ENCODE results near the gene SMARCD3.

DNA sequence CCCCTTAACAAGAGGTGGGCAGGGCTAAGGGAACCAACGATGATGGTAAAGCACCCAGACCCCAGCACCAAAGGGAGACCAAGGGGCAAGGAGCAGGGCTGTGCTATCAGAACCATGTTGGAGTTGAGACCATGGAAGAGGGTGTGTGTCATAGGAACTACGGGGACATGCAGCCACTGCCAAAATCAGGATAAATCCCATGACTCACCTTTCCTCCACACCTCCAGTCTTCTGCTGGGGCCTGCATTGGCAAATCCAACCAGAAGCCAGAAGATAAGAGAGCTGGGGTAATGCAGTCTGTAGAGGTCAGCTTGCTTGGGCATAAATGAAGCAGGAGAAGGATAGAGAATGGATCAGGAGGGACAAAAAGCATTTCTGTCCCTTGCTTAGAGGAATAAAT is 42.7 kb upstream of the SMARCD3 start:
- TF ChIP-seq, protein P1, sequence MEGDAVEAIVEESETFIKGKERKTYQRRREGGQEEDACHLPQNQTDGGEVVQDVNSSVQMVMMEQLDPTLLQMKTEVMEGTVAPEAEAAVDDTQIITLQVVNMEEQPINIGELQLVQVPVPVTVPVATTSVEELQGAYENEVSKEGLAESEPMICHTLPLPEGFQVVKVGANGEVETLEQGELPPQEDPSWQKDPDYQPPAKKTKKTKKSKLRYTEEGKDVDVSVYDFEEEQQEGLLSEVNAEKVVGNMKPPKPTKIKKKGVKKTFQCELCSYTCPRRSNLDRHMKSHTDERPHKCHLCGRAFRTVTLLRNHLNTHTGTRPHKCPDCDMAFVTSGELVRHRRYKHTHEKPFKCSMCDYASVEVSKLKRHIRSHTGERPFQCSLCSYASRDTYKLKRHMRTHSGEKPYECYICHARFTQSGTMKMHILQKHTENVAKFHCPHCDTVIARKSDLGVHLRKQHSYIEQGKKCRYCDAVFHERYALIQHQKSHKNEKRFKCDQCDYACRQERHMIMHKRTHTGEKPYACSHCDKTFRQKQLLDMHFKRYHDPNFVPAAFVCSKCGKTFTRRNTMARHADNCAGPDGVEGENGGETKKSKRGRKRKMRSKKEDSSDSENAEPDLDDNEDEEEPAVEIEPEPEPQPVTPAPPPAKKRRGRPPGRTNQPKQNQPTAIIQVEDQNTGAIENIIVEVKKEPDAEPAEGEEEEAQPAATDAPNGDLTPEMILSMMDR (conservative IDR thresholded peaks at IDR 0.05; ENCODE audit: low read depth in 2 of 2) = no peak
- TF ChIP-seq, protein P2, sequence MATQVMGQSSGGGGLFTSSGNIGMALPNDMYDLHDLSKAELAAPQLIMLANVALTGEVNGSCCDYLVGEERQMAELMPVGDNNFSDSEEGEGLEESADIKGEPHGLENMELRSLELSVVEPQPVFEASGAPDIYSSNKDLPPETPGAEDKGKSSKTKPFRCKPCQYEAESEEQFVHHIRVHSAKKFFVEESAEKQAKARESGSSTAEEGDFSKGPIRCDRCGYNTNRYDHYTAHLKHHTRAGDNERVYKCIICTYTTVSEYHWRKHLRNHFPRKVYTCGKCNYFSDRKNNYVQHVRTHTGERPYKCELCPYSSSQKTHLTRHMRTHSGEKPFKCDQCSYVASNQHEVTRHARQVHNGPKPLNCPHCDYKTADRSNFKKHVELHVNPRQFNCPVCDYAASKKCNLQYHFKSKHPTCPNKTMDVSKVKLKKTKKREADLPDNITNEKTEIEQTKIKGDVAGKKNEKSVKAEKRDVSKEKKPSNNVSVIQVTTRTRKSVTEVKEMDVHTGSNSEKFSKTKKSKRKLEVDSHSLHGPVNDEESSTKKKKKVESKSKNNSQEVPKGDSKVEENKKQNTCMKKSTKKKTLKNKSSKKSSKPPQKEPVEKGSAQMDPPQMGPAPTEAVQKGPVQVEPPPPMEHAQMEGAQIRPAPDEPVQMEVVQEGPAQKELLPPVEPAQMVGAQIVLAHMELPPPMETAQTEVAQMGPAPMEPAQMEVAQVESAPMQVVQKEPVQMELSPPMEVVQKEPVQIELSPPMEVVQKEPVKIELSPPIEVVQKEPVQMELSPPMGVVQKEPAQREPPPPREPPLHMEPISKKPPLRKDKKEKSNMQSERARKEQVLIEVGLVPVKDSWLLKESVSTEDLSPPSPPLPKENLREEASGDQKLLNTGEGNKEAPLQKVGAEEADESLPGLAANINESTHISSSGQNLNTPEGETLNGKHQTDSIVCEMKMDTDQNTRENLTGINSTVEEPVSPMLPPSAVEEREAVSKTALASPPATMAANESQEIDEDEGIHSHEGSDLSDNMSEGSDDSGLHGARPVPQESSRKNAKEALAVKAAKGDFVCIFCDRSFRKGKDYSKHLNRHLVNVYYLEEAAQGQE (IDR thresholded peaks at IDR 0.05; ENCODE audit: unreplicated experiment) = no peak

Data from GM23338 (cell line).